GM10847 (cell line): ENCODE data around the gene ELK4.

Experiments used
- POLR2A ChIP-seq: IDR thresholded peaks from 2 replicates; pipeline ENCODE4 v1.6.1; 2011; ENCODE audit not compliant: insufficient read length; ENCODE audit errors: extremely low read depth

ELK4 gene

DNA sequence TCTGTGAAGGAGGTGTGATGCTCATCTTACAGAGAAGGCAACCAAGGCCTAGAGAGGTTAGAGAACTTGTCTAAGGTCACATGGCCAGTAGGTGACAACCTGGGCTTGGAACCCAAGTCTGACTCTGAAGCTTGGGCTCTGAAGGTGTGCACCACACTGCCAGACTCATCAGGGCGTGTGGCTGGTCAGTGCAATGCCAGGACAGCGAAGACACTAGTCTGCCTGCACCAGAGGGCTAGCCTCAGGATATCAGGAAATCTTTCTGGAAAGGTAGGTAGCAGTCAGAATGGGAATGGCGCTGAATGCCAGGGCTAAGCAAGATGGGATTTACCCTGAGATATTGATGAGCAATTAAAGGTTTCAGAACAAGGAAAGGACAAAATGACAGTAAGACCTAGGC, 34.9 kb downstream of the ELK4 start:
- TF ChIP-seq POLR2A = no peak

DNA sequence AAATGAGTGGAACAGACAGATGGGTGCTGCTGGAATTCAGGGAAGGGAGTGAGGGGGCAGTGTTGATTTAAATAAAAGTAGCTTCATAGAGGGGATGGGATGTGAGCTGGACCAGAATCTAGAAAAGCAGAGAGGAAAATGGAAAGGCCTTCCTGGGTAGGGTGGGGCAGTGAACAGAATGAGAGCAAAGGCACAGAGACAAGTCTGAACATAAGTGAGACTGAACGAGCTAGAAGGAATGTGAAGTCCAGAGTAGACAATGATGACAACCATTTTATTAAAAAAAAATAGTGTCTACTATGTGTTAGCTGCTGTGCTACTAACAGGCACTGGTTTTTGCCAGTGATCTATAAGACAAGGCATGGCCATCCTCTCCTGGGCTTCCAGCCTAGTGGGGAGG, 36.0 kb downstream of the ELK4 start:
- no peak for TF ChIP-seq POLR2A

GRCh38 chr1:205595435-205595834, 36.4 kb downstream of the ELK4 start:
- TF ChIP-seq POLR2A = no peak

DNA sequence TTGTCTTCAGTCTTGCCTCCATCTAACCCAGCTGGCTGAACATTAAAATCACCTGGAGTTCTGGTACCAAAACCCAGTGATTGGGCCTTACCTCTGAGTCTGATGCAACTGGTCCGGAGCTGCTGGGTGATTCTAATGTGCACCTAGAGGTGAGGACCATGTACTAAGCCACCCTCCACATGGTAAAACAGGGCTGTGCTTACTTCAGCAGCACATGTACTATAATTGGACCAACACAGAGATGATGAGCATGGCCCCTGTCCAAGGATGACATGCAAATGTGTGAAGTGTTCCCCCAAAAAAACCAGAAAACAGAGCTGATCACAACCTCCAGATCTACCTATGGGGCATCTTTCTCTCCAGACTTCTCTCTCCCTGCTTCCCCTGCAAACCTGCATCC, 37.0 kb downstream of the ELK4 start:
- no peak for TF ChIP-seq POLR2A

DNA sequence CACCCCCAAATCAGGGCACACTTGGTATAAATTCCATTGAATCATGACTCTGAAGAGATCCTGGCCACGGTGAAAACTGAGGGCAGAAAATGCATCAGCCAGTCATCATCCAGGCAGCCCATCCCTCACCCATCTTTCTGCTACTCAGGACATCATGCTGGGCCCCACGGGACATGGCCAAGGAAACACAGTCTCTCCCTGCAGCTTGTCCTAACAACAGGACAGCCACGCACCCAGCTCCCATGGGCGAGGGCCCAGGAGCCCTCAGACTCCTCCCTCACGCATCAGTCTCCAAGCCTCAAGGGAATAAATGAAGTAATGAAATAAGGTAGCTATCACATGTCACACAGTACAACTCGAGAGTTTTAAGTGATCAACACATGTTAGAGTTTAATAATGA, 37.8 kb downstream of the ELK4 start:
- TF ChIP-seq POLR2A = no peak

GRCh38 chr1:205593532-205593931, 38.3 kb downstream of the ELK4 start:
- no peak for TF ChIP-seq POLR2A

DNA sequence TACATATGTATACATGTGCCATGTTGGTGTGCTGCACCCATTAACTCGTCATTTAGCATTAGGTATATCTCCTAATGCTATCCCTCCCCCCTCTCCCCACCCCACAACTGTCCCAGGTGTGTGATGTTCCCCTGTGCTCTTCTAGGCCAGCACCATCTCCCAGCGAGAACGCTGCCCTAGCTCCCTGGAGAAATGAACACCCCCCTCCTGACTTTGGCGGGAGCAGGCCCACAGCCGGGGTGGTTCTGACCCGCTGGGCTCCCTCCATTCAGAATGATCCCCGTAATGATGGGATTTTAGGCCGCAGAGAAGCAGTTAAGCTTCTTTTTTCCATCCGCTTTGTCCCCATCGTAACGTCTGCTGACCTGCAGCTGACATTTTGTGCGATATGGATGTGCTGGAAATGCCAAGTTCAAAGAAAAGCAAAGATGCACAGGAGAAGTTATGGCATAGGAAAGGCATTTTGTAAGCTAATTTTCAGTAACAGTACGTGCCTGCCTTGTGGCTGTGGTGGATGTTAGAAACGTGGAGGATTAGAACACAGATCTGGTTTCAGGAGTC, 39.3 kb downstream of the ELK4 start:
- TF ChIP-seq POLR2A = no peak

DNA sequence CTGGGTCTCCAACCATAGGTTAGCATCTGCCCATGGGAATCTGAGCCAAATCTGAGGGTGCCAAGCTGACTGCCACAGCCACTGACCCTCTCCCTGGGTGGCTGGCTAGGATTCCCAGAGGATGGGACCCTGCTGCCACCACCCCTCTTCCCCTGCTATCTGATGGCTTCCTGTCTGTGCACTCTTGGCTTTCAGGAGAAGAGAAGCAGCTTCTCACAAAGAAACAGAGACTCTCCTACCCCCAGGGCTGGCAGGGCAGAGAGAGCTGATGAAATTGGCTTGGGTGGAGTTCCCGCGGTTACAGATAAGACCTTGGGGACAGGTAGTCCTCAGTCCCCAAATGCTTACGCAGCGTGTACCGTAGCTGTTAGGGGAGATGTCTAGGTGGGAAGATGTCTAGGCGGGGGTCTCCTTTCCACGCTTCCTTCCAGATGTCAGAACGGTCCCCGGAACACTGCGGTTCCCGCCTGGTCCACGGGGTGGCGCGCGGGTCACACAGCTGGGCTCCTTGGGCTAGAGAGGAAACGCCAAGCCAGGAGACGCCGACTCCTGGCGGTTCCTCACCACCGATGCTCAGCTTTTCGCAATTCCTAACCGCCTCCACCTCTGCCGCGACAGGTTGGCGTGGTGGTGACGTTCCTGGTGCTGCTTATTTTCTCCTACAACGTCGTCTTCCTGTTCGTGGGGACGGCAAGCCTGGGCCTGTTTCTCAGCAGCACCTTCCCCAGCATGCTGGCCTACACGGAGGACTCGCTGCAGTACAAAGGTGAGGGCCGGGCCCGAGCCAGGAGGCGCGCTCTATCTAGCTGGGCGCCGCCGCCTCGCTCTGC, 40.1 kb downstream of the ELK4 start:
- peak; percentile 23 for TF ChIP-seq POLR2A

- no peak for TF ChIP-seq POLR2A
Observed at GRCh38 chr1:205590777-205591513, 40.9 kb downstream of the ELK4 start.

GRCh38 chr1:205590457-205590768, 41.4 kb downstream of the ELK4 start:
- no peak for TF ChIP-seq POLR2A

- TF ChIP-seq POLR2A = no peak
Observed at GRCh38 chr1:205589618-205590456, 42.0 kb downstream of the ELK4 start.

DNA sequence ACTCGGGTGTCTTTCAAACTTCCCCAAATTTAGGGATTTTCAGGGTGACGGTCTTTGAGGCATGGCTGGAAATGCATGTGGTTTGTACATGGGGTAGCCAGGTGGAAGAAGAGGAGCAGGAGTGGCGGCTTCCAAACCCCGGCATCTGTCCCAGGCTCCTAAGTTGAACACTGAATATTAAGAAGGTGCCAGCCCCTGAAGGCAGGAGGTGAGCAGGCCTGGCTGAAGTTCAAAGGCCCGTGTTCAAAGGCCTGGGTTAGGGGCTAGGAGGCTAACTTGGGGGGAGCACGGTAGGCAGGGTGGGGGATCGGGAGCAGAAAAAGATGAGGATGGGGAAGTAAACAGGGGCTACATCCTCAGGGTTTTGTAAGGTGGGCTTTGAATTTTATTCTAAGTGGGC, 42.8 kb downstream of the ELK4 start:
- no peak for TF ChIP-seq POLR2A

GRCh38 chr1:205588636-205589035, 43.2 kb downstream of the ELK4 start:
- TF ChIP-seq POLR2A = no peak

DNA sequence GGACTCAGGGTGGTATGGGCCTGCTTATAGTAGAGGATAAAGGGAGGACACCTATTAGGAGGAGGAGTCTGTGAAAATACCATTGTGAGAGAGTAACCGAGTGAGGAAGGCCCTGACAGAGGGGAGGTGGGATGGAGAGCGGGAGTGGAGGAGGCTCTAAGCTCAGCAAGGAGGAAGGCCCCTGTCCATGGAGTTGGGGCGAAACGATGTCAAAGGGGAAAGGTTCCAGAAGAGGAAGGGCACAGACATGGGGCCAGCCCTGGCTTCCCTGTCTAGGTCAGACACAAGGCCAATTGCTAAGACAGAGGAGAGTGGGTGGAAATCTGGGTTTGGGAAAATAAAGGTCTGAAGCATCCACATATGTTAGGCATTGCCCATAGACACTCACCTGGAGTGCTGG, 44.2 kb downstream of the ELK4 start:
- TF ChIP-seq POLR2A = no peak
